ENCODE measurements around the gene DNTT.

The DNTT gene

DNA sequence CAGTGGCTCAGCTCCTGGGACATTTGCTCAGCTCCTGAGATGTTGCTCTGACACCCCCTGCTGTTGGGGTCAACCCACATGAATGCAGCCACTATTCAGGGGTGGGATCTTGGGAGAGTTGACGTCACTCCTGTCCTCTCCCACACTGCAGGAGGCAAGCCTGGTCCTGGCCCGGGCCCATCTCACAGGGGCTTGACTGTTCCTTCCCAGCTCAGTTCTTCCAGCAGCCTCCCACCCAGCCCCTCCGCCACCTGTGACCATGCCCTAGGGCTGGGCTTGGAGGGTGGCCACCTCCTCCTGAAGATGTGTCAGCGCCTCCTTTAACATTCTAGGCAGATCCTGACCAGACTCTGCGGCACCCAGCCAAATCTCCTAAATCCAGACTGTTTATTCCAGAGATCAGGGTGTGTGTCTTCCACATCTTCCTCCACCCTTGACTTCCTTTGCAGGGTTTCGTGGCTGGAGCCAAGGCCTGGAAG is 73.6 kb downstream of the DNTT start:
- DNase-seq (ENCODE audit: low read depth in 3 of 3) = no peak

DNA sequence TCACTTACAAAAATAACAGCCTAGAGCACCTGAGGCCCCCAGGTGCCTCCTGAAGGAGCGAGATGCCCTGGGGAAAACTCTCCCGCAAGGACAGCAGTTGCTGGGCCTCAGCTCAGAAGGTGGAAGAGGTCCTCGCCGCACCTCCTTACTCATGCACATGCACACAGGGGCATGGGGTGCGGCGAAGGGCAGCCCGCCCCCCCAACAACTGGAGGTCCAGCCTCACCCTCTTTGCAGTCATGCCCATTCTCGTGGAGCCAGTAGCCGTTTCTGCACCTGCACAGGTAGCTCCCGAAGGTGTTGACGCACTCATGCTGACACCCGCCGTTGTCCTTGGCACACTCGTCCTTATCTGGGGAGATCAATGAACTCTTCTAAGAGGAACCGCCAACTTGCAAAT is 74.5 kb downstream of the DNTT start:
- no peak for DNase-seq (ENCODE audit: low read depth in 3 of 3)

DNA sequence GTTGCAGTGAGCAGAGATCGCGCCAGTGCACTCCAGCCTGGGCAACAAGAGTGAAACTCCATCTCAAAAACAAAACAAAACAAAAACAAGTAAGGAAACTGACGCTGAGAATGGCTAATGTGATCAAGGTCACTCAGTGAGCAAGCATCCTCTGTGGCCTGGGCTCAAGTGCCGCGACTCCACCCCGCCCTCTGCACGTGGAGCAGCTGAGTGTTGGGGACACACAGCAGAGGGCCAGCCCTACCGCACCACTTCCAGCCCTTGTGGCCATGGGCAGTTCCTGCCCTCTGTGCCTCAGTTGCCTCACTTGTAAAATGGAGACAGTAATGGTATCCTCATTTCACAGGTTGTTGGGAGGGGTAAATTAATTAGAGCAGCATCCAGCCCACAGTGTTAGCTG is 75.5 kb downstream of the DNTT start:
- no peak for DNase-seq (ENCODE audit: low read depth in 3 of 3)

DNA sequence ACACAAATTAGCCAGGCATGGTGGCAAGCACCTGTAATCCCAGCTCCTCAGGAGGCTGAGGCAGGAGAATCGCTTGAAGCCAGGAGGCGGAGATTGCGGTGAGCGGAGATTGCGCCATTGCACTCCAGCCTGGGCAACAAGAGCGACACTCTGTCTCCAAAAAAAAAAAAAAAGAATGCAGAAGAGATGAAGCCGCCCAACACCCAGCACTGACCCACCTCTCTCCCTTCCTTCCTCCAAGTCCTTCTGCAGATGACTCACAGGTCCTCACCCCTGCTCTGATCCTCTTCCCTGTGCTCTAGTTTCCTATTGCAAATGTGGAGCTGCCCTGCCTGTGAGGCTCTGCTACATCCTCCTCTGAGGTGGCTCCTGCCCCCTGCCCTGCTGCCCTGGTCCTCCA is 76.6 kb downstream of the DNTT start:
- no peak for DNase-seq (ENCODE audit: low read depth in 3 of 3)

DNA sequence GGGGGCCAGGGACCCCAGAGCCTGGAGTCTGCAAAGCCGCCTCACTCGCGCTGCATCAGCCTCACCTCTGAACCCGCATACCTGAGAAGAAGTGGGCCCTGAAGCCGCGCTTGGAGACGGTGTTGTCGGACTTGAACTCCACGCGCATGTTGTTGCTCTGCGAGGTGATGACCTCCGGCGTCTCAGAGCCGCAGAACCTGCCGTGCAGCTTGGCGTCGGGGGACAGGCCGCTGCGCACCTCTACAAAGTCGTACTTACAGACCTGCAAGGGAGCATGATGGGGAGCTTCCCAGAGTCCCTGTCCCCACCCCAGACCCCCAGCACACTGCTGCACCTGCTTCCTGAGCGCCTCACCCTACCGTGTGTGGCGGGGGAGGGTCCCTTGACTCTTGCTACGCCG is 80.3 kb downstream of the DNTT start:
- DNase-seq (ENCODE audit: low read depth in 3 of 3) = no peak

DNA sequence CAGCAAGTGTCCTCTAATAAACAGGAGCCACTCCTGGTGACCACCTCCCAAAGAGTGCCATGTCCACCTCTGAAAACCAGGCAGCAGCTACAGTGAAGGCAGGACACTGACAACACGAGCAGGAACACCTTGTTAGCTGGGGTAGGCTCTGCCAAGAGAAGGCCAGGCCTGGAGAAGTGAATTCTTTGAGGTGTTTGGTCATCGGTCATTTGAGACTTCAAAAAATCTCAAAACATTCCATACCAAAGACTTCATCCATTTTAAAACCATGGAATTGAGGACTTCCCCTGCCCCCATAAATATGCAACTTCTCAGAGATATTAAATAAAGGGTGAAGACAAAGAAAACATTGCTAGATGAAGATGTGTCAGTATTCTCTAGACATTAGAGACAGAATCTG is 82.9 kb downstream of the DNTT start:
- no peak for DNase-seq (ENCODE audit: low read depth in 3 of 3)

DNA sequence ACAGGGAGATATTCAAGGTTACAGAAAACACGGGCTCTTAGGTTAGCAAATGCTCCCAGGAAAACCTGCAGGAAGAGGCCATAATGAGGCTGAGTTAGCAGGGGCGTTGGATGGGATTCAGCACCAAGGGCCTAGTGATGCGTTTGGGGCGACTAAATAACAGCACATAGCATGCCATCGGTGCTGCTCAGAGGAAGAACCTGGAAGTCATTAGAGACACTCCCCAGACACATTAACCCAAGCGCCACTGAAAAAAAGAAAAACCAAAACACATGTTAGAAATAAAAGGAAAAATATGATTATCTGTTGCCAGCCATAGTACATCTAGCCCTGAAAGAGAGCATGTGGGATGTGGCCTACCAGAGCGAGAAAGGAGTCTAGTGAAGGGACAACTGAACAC is 83.4 kb downstream of the DNTT start:
- DNase-seq (ENCODE audit: low read depth in 3 of 3) = no peak

Data from stimulated activated CD4-positive, alpha-beta T cell treated with anti-CD3 and anti-CD28 coated beads, TNF-alpha, amount 100 ng/mL, for 4 hours (primary cell).